GM23338 (cell line): Measurements from ENCODE around the gene CAPN9. TPM values are rescaled to one million over a fixed set of nuclear protein-coding genes. Genes with fewer than 3 reads are reported as not detected.

Experiments
- EZH2 ChIP-seq: fragments of 200-600 bp; sonication (generic); IDR thresholded peaks from one replicate; pipeline ENCODE4 v1.8.0; 2017; ENCODE audit warnings: antibody characterized with exemption, mild to moderate bottlenecking, low read depth; ENCODE audit not compliant: unreplicated experiment
- NANOG ChIP-seq: IDR thresholded peaks from 2 replicates; pipeline ENCODE4 v1.6.1; 2016; ENCODE audit warnings: antibody characterized with exemption, borderline replicate concordance
- POLR2AphosphoS5 ChIP-seq: IDR thresholded peaks from 2 replicates; pipeline ENCODE4 v1.6.1; 2016; ENCODE audit warnings: antibody characterized with exemption, low read depth
- STAT1 ChIP-seq: IDR thresholded peaks from one replicate; pipeline ENCODE4 v1.6.1; 2016; ENCODE audit warnings: antibody characterized with exemption; ENCODE audit not compliant: unreplicated experiment
- ZNF114 ChIP-seq: fragments of 250-450 bp; sonication (Bioruptor Pico); IDR thresholded peaks from 2 replicates; pipeline ENCODE4 v1.5.0; 2020; ENCODE audit warnings: mild to moderate bottlenecking, moderate library complexity
- ZNF331 ChIP-seq: fragments of 250-450 bp; sonication (Bioruptor Pico); IDR thresholded peaks from 2 replicates; pipeline ENCODE4 v1.5.0; 2020; ENCODE audit warnings: low read depth, mild to moderate bottlenecking, moderate library complexity
- polyA plus RNA-seq: library from polyadenylated mRNA; unstranded; fragments of >200 nt; fragmentation: Nextera tagmentation; extraction: Ambion mirVana; gene quantifications from 2 replicates; pipeline ENCODE4 v1.2.1, GENCODE V29; 2016
- total RNA-seq: library from RNA; depleted of rRNA; stranded (reverse); fragments of >200 nt; shearing (Covaris generic); gene quantifications from 2 replicates; pipeline ENCODE4 v1.2.3, GENCODE V29; 2014
- TF ChIP-seq, protein P1 (sequence below): fragments of 250-450 bp; sonication (Bioruptor Pico); IDR thresholded peaks from 2 replicates; pipeline ENCODE4 v1.5.0; 2020; ENCODE audit warnings: mild to moderate bottlenecking, moderate library complexity
- TF ChIP-seq, protein P2 (sequence below): IDR thresholded peaks from one replicate; pipeline ENCODE4 v1.6.1; 2018; ENCODE audit warnings: antibody characterized with exemption; ENCODE audit not compliant: unreplicated experiment
- TF ChIP-seq, protein P3 (sequence below): IDR thresholded peaks from 2 replicates; pipeline ENCODE4 v1.6.1; 2016; ENCODE audit warnings: antibody characterized with exemption

Gene CAPN9
- total and polyA plus RNA-seq, 2 experiments from 2014 or later: 0.07 TPM; not detected in 1

DNA sequence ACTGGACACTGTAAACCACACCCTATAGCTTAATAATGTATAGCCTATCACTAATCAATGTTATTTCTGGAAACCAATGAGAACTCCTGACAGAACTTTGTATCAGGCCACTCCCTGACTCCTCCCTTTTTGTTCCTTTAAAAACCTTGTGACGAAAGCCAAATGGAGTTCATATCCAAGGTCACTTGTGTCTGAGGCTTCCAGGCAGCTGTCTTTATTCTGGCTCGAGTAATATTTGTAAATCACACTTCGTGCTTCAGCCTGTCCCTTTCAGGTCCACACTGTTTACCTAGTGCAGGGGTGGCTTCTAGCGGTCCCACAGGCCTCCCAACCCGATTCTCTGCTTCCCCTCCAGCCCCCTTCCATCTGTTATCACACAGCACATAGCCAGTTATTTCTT lies 16.2 kb upstream of the CAPN9 start (continued):
- TF ChIP-seq, protein P1, sequence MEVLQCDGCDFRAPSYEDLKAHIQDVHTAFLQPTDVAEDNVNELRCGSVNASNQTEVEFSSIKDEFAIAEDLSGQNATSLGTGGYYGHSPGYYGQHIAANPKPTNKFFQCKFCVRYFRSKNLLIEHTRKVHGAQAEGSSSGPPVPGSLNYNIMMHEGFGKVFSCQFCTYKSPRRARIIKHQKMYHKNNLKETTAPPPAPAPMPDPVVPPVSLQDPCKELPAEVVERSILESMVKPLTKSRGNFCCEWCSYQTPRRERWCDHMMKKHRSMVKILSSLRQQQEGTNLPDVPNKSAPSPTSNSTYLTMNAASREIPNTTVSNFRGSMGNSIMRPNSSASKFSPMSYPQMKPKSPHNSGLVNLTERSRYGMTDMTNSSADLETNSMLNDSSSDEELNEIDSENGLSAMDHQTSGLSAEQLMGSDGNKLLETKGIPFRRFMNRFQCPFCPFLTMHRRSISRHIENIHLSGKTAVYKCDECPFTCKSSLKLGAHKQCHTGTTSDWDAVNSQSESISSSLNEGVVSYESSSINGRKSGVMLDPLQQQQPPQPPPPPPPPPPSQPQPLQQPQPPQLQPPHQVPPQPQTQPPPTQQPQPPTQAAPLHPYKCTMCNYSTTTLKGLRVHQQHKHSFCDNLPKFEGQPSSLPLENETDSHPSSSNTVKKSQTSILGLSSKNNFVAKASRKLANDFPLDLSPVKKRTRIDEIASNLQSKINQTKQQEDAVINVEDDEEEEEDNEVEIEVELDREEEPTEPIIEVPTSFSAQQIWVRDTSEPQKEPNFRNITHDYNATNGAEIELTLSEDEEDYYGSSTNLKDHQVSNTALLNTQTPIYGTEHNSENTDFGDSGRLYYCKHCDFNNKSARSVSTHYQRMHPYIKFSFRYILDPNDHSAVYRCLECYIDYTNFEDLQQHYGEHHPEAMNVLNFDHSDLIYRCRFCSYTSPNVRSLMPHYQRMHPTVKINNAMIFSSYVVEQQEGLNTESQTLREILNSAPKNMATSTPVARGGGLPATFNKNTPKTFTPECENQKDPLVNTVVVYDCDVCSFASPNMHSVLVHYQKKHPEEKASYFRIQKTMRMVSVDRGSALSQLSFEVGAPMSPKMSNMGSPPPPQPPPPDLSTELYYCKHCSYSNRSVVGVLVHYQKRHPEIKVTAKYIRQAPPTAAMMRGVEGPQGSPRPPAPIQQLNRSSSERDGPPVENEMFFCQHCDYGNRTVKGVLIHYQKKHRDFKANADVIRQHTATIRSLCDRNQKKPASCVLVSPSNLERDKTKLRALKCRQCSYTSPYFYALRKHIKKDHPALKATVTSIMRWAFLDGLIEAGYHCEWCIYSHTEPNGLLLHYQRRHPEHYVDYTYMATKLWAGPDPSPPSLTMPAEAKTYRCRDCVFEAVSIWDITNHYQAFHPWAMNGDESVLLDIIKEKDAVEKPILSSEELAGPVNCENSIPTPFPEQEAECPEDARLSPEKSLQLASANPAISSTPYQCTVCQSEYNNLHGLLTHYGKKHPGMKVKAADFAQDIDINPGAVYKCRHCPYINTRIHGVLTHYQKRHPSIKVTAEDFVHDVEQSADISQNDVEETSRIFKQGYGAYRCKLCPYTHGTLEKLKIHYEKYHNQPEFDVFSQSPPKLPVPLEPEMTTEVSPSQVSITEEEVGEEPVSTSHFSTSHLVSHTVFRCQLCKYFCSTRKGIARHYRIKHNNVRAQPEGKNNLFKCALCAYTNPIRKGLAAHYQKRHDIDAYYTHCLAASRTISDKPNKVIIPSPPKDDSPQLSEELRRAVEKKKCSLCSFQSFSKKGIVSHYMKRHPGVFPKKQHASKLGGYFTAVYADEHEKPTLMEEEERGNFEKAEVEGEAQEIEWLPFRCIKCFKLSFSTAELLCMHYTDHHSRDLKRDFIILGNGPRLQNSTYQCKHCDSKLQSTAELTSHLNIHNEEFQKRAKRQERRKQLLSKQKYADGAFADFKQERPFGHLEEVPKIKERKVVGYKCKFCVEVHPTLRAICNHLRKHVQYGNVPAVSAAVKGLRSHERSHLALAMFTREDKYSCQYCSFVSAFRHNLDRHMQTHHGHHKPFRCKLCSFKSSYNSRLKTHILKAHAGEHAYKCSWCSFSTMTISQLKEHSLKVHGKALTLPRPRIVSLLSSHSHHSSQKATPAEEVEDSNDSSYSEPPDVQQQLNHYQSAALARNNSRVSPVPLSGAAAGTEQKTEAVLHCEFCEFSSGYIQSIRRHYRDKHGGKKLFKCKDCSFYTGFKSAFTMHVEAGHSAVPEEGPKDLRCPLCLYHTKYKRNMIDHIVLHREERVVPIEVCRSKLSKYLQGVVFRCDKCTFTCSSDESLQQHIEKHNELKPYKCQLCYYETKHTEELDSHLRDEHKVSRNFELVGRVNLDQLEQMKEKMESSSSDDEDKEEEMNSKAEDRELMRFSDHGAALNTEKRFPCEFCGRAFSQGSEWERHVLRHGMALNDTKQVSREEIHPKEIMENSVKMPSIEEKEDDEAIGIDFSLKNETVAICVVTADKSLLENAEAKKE: no peak
- no peak for TF ChIP-seq STAT1
- no peak for TF ChIP-seq ZNF331 (CRISPR knock-in tag)
- TF ChIP-seq POLR2AphosphoS5: no peak
- TF ChIP-seq EZH2: no peak
- TF ChIP-seq NANOG: no peak
- TF ChIP-seq ZNF114 (CRISPR knock-in tag): no peak
- TF ChIP-seq, protein P2, sequence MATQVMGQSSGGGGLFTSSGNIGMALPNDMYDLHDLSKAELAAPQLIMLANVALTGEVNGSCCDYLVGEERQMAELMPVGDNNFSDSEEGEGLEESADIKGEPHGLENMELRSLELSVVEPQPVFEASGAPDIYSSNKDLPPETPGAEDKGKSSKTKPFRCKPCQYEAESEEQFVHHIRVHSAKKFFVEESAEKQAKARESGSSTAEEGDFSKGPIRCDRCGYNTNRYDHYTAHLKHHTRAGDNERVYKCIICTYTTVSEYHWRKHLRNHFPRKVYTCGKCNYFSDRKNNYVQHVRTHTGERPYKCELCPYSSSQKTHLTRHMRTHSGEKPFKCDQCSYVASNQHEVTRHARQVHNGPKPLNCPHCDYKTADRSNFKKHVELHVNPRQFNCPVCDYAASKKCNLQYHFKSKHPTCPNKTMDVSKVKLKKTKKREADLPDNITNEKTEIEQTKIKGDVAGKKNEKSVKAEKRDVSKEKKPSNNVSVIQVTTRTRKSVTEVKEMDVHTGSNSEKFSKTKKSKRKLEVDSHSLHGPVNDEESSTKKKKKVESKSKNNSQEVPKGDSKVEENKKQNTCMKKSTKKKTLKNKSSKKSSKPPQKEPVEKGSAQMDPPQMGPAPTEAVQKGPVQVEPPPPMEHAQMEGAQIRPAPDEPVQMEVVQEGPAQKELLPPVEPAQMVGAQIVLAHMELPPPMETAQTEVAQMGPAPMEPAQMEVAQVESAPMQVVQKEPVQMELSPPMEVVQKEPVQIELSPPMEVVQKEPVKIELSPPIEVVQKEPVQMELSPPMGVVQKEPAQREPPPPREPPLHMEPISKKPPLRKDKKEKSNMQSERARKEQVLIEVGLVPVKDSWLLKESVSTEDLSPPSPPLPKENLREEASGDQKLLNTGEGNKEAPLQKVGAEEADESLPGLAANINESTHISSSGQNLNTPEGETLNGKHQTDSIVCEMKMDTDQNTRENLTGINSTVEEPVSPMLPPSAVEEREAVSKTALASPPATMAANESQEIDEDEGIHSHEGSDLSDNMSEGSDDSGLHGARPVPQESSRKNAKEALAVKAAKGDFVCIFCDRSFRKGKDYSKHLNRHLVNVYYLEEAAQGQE: no peak
- TF ChIP-seq, protein P3, sequence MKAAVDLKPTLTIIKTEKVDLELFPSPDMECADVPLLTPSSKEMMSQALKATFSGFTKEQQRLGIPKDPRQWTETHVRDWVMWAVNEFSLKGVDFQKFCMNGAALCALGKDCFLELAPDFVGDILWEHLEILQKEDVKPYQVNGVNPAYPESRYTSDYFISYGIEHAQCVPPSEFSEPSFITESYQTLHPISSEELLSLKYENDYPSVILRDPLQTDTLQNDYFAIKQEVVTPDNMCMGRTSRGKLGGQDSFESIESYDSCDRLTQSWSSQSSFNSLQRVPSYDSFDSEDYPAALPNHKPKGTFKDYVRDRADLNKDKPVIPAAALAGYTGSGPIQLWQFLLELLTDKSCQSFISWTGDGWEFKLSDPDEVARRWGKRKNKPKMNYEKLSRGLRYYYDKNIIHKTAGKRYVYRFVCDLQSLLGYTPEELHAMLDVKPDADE: no peak
